ENCODE data around the gene CARNS1. TPM values are rescaled to one million over a fixed set of nuclear protein-coding genes. Genes with fewer than 3 reads are reported as not detected.

CARNS1 gene
- total and polyA plus RNA-seq, 2 of the 8 experiments (the other 6 are each of a cell fraction or from before 2014, with no cell fraction given), result 0.82 to 1.1 TPM

DNA sequence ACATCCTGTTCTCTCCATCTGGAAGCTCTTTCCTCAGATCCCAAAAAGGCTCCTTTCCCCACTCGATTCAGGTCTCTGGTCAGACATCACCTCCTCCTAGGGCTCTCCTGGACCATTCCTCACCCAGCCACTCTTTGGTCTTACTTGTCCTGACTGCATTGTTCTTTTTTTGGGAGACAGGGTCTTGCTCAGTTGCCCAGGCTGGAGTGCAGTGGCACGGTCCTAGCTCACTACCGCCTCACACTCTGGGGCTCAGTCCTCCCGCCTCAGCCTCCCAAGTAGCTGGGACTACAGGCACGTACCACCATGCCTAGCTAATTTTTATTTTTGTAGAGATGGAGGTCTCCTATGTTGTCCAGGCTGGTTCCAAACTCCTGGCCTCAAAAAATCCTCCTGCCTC lies 30.0 kb downstream of the CARNS1 start (continued):
- TF ChIP-seq NRF1 (IDR thresholded peaks at IDR 0.05; ENCODE audit: low read depth, low read length) (no peak), YY1 (IDR thresholded peaks at IDR 0.05; ENCODE audit: low read depth, low read length) (no peak), JUN (IDR thresholded peaks at IDR 0.05; ENCODE audit: low read depth, low read length) (no peak), TAF1 (IDR thresholded peaks at IDR 0.05; ENCODE audit: low read depth, low read length) (no peak)
- TF ChIP-seq, protein P1, sequence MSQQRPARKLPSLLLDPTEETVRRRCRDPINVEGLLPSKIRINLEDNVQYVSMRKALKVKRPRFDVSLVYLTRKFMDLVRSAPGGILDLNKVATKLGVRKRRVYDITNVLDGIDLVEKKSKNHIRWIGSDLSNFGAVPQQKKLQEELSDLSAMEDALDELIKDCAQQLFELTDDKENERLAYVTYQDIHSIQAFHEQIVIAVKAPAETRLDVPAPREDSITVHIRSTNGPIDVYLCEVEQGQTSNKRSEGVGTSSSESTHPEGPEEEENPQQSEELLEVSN (IDR thresholded peaks at IDR 0.05), result no peak
